ENCODE measurements around the gene CDCA4.
"Not testable (repeated sequence)": the region's sequence is repeated elsewhere in the genome, so short reads cannot be mapped to it uniquely, and the experiment has no call there.

CDCA4 gene

DNA sequence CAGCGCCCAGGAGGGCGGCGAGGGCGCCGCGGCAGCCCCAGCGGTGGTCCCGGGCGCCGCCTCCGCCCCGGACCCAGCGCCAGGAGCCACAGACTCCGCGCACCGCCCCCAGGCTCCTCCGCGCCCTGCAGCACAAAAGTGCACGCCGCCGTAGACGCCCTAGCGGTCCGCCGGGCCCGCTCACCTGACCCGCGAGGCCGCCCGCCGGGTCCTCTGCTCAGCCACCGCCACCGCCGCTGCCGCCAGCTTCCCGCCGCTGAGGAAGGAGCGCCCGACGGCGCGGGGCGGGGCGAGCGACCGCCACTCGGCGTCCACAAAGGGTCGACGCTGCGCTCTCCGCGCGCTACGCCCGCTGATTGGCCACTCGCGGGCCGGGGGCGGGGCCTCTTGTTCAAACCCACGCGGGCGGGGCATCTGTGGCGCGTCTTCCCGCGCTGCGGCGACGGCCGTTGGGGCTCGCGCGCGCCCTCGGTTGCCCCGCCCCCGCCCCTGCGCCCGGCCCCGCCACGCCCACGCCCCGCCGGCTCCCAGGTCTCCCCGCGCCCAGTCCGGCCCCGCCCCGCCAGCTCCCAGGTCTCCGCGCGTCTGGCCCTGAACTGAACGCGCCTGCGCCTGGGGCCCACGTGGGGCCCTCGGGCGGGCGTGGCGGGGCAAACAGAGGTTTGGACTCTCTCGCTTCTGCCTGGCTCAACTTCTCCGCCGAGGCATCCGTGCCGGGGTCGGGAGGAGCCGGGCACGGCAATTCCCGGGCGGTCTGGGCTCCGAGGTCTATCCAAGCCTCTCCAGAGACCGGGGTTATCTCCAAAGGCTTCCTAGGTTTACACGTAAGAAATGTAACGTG, at the start of gene CDCA4:
TSS of gene CDCA4 (minus strand) at position 269 of the 841 bp plus-strand sequence. CDS start 9,154 bp downstream, outside the sequence.
- DNase-seq (ENCODE audit: low read depth), result peak; percentile 97

- no peak for DNase-seq (ENCODE audit: low read depth)
These were observed 49.2 kb upstream of the CDCA4 start for GRCh38 chr14:105069871-105070759.

DNA sequence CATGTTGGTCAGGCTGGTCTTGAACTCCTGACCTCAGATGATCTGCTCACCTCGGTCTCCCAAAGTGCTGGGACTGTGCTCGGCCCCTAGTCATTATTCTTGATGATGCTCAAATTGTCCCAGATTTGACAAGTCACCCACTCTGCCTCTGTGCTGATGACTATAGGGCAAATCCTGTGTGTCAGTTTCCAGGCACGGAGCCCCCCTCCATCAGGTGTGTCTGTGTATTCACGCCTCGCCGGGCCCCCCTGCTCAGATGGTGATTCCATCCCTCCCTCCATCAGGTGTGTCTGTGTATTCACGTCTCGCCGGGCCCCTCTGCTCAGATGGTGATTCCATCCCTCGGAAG, 48.6 kb upstream of the CDCA4 start:
- DNase-seq (ENCODE audit: low read depth), result no peak

DNA sequence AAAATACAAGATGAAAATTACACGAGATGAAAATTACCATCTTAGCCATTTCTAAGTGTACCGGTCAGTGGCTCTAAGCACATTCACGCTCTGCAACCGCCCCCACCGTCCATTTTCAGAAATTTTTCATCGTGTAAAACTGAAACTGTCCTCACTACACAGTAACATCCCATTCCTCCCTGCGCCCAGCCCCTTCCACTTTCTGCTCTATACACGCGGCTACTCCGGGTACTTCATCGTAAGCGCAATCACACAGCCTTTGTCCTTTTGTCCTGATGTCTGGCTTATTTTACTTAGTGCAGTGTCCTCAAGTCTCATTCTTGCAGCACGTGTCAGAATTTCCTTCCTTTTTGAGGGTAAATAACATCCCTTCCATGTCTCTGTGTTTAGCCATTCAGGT, 47.9 kb upstream of the CDCA4 start:
- no peak for DNase-seq (ENCODE audit: low read depth)

- no peak for DNase-seq (ENCODE audit: low read depth)
These were observed 47.1 kb upstream of the CDCA4 start for GRCh38 chr14:105067969-105068301.

- DNase-seq (ENCODE audit: low read depth), result peak; percentile 53
These were observed 46.5 kb upstream of the CDCA4 start for GRCh38 chr14:105067140-105067968.

DNA sequence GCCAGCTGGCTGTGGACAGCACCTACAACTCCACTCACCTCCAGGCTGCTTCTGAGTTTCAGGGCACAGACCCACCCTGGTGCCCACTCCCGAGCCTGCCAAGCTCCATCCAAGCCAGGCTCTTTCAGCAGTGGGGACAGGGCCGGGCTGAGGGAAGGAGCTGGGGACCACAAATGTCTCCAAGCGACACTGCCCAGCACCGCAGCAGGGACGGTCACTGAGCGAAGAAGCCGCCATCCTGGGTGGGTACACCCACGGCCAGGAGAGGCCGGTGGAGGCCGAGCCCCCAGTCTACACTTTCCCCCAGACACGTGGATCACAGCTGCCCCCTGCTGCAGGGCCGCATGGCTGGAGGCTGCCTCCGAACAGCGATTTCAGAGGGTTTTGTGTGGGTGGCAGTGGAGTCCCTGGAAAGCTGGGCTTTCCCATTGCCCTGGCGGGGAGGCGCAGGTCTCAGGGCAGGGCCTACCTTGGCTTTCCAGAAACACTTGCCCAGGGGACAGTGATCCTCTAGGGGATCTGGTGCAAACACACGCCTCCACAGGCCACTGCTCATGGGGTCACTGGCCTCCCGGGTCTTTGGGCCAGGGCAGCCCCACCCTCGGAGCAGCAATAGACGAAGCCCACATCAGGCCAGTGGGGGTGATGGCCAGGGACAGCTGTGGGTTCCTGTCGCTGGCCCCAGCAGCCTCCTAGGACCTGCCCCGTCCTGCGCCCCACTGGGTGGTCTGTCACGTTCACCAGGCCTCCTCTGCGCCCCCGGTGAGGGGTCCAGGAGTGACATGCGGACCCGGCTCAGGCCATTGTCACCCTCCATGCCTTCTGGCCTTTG, 45.6 kb upstream of the CDCA4 start:
- no peak for DNase-seq (ENCODE audit: low read depth)

GRCh38 chr14:105065280-105066228, 44.7 kb upstream of the CDCA4 start, which contains the start of gene GPR132:
Gene GPR132, minus strand, starts transcription at chr14:105065430. Its CDS starts 10,010 bp downstream, at chr14:105055420.
- DNase-seq (ENCODE audit: low read depth), result peak; percentile 84

- DNase-seq (ENCODE audit: low read depth), result no peak
These were observed 43.8 kb upstream of the CDCA4 start for GRCh38 chr14:105064721-105065143.

DNA sequence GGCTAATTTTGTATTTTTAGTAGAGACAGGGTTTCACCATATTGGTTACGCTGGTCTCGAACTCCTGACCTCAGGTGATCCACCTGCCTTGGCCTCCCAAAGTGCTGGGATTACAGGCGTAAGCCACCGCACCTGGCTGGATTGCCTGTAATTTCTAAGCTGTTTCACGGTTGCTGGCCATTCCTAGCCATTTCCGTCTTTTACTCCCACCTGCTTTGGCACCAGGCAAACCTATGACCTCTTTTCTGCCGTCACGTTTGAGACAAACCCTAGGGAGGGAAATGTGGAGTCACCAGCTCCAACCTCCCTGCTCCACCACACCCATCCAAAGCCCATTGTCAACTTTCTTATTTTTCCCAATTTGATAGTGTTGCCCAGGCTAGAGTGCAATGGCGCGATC, 43.1 kb upstream of the CDCA4 start:
- DNase-seq (ENCODE audit: low read depth), result no peak

GRCh38 chr14:105063506-105063905, 42.6 kb upstream of the CDCA4 start:
- not testable (repeated sequence) for DNase-seq (ENCODE audit: low read depth)

DNA sequence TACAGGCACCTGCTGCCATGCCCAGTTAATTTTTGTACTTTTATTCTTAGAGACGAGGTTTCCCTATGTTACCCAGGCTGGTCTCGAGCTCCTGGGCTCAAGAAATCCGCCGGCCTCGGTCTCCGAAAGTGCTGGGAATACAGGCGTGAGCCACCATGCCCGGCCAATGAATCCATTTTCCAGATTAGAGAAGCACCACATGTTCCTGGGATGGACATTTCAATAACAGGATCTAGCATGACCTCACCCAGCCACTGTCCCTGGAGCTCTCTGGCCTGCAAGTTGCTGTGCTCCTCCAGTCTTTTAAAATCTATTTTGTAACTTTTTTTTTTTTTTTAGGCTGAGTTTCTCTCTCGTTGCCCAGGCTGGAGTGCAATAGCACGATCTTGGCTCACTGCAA, 42.2 kb upstream of the CDCA4 start:
- DNase-seq (ENCODE audit: low read depth), result no peak

DNA sequence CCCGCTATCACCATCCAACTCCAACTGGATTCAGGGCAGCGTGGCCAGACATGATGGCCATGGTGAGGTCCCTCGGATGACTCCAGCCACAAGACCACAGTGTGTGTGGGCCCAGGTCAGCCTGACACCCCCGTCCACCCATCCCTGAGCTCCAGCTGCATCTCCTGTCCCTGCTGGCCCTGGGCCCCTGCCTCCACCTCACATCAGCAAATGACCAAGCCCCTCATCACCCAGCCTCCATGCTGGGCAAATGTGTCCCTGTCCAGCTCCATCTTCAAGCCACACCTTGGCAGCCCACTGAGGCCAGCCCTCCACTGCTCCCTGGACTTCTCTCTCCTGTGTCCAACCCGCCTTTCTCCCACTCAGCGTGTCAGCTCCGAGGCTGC, 41.2 kb upstream of the CDCA4 start:
- DNase-seq (ENCODE audit: low read depth), result no peak

GRCh38 chr14:105061428-105062047, 40.7 kb upstream of the CDCA4 start:
- DNase-seq (ENCODE audit: low read depth), result peak; percentile 48

- DNase-seq (ENCODE audit: low read depth), result no peak
These were observed 40.0 kb upstream of the CDCA4 start for GRCh38 chr14:105060751-105061427.

DNA sequence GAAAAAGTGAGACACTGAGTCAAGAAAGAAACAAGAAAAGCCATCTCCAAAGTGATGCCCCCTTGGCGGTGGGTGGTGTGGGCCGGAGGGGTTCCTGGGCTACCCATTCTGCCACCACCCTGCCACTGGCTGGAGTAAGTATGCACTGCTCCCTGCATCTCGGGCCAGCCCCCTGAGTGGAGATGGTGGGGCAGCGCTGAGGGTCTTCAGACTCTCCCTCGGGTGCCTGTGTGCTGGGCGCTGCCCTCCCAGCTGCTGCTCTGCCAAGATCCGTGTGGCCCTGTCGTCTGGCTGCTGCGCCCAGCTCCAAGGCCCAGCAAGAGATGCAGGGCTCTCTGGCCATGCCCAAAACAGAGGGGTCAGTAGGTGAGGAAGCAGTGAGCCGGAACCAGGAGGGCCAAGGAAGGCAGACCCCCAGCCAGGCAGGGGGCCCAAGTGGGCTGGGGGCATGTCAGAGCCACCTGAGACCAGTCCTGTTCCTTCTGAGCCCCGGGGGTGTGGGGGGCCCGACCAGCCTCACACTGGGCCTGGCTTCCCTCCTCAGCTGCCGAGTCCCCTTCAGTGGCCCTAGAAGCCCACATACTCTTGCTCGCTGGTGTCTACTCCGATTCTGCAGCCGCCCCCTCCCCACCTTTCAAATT, 39.2 kb upstream of the CDCA4 start:
- DNase-seq (ENCODE audit: low read depth), result no peak

GRCh38 chr14:105059035-105059924, 38.4 kb upstream of the CDCA4 start:
- no peak for DNase-seq (ENCODE audit: low read depth)

All from stimulated activated CD4-positive, alpha-beta T cell treated with anti-CD3 and anti-CD28 coated beads, Interleukin-2, amount 100 ng/mL, for 4 hours (primary cell).